ENCODE results near the gene STUM. TPM values are rescaled to one million over a fixed set of nuclear protein-coding genes. Genes with fewer than 3 reads are reported as not detected.

STUM gene
- total RNA-seq, 1 donor: not detected

DNA sequence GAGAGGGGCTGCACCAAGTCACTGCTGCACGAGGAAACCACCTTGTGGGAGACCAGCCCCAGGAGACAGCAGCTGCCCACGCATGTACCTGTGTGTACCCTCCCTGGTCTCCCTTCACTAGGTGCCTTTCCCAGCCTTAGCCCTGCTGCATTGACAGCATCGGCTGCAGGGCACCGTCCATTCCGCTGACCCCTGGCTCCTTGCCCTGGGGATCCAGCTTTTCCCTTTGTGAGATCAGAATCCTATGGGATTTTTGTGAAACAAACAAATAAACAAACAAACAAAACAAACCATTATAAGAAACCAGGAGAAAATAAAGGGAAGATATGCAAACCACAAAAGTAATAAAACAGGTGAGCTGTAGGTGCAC is 2.1 kb downstream of the STUM start:
- TF ChIP-seq, protein P1, sequence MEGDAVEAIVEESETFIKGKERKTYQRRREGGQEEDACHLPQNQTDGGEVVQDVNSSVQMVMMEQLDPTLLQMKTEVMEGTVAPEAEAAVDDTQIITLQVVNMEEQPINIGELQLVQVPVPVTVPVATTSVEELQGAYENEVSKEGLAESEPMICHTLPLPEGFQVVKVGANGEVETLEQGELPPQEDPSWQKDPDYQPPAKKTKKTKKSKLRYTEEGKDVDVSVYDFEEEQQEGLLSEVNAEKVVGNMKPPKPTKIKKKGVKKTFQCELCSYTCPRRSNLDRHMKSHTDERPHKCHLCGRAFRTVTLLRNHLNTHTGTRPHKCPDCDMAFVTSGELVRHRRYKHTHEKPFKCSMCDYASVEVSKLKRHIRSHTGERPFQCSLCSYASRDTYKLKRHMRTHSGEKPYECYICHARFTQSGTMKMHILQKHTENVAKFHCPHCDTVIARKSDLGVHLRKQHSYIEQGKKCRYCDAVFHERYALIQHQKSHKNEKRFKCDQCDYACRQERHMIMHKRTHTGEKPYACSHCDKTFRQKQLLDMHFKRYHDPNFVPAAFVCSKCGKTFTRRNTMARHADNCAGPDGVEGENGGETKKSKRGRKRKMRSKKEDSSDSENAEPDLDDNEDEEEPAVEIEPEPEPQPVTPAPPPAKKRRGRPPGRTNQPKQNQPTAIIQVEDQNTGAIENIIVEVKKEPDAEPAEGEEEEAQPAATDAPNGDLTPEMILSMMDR (IDR thresholded peaks at IDR 0.05; ENCODE audit: insufficient read depth, low read length): no peak
- no peak for DNase-seq (ENCODE audit: low read depth)
- H3K4me3 ChIP-seq (ENCODE audit: low read depth, low read length): no peak overlapping the region

DNA sequence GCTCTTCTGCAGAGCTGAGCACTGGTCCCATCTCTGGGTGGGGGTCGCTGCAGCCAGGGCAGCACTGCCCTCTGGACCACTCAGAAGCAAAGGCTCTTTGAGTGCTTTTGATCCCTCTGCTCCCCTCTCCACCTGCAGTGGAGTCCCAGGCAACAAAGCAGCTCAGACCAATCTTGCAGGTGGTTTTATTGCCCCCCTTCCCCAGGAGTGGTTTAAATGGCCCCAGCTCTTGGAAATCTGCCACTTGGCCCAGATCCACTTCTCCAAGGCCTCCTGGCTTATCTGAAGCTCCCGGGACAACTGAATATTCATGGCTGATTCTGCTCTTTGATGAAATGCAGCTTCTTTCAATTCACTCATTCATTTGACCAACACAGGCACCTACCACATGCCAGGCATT is 2.7 kb downstream of the STUM start:
- TF ChIP-seq, protein P1 (IDR thresholded peaks at IDR 0.05; ENCODE audit: insufficient read depth, low read length): no peak
- DNase-seq (ENCODE audit: low read depth): no peak
- no peak overlapping the region for H3K4me3 ChIP-seq (ENCODE audit: low read depth, low read length)

DNA sequence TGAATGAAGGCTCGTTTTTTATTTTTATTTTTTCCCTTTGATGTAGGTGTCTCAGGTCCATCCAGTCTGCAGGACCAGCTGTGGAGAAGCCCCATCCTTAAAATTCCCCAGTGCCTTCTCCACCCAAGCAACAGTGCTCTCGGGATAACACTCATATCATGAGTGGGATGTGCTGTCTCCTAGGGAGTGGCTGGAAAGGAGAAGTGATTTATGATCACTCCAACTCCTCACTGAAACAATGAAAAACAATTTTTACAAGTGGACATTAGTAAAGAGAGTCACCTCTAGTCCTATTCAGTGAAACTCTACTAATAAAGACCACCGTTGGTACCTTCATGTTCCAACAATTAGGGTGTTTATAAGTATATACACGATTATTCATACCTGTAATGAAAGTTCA is 3.5 kb downstream of the STUM start:
- H3K4me3 ChIP-seq (ENCODE audit: low read depth, low read length): no peak overlapping the region
- TF ChIP-seq, protein P1 (IDR thresholded peaks at IDR 0.05; ENCODE audit: insufficient read depth, low read length): no peak
- no peak for DNase-seq (ENCODE audit: low read depth)

DNA sequence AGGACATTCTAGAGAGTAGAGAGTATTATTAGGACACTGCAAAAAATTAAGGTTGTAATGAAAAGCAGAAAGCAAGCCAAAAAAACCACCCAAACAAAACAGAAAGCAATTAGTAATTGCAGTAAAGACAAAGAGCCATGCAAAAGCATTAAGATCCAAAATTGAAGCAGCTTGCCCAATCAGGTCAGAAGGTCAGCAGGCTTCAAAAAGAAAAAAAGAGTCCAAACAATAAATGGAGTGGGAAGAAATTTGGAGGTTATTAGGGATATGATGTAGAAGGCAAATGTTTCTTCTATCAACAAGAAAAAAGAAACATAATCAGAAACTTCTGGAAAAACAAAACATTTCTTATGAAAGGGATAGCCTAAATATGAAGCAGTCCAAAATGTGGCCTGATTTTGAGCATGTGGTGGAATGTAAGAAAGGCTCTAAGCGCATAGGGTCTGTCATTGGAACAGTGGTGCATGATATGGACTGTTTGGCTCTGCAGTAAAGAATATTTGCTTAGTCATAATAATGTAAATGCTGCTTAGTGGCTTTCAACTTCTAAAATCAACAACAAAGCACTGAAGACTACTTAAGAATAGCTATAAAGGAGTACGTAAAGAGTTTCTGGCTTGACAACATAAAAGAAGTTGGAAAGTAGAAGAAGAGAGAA is 4.8 kb downstream of the STUM start:
- DNase-seq (ENCODE audit: low read depth): no peak
- TF ChIP-seq, protein P1 (IDR thresholded peaks at IDR 0.05; ENCODE audit: insufficient read depth, low read length): no peak
- no peak overlapping the region for H3K4me3 ChIP-seq (ENCODE audit: low read depth, low read length)

DNA sequence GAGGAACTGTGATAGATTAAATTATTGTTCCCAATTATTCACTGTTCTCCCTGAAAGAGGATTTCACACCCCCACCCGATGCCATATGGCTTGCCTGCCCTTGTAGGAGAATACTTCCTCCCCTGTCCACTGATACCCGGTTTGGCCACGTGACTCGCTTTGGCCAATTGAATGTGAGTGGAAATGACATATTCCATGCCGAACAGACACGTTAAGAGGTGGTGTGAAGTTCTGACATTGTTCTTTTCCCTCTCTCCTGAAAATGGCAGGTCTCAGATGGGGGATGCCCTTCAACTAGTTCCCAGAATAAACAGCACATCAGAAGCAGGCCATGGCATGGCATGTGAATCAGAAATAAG is 5.3 kb downstream of the STUM start:
- H3K4me3 ChIP-seq (ENCODE audit: low read depth, low read length): no peak overlapping the region
- TF ChIP-seq, protein P1 (IDR thresholded peaks at IDR 0.05; ENCODE audit: insufficient read depth, low read length): no peak
- DNase-seq (ENCODE audit: low read depth): no peak

DNA sequence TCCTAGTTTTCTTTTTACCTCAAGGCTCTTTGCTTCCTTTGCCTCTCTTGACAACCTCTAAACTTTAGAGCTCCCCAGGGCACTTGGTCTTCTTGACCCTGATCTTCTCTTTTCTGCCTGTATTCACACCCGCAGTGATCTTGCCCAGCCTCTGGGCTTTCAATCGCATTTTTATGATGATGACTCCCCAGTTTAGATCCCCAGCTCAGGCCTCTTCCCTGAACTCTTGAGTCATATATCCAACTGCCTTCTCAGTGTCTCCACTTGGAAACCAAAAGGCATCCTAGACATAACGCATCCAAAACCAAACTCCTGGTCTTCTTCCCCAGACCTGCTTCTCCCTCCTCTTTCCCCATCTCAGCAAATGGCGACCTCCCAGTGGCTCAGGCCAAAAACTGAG is 6.5 kb downstream of the STUM start:
- DNase-seq (ENCODE audit: low read depth): no peak
- TF ChIP-seq, protein P1 (IDR thresholded peaks at IDR 0.05; ENCODE audit: insufficient read depth, low read length): no peak
- no peak overlapping the region for H3K4me3 ChIP-seq (ENCODE audit: low read depth, low read length)

DNA sequence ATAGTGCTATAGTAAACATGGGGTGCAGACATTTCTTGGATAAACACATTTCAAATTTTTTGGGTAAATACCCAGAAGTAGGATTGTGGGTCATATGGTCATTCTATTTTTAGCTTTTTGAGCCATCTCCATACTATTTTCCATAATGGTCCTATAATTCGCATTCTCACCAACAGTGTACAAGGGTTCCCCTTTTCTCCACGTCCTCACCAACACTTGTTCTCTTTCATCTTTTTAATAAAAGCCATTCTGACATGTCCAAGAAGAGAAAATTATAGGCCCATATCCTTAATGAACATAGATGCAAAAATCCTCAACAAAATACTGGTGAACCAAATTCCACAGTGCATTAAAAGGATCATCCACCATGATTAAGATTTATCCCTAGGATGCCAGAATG is 8.9 kb downstream of the STUM start:
- H3K4me3 ChIP-seq (ENCODE audit: low read depth, low read length): no peak overlapping the region
- DNase-seq (ENCODE audit: low read depth): no peak
- TF ChIP-seq, protein P1 (IDR thresholded peaks at IDR 0.05; ENCODE audit: insufficient read depth, low read length): no peak

Data from fibroblast of the aortic adventitia (primary cell).